Mammary epithelial cell (primary cell): ENCODE results near the gene LRRC32.

Source experiments
- EZH2 ChIP-seq: IDR thresholded peaks from 2 replicates; pipeline ENCODE4 v1.6.1; 2012; ENCODE audit warnings: low read length, inconsistent platforms, borderline replicate concordance
- TF ChIP-seq, protein P1 (sequence below), 2 donors: IDR thresholded peaks in 1 of 2; conservative IDR thresholded peaks in 1 of 2; 2 replicates each; pipeline ENCODE4 v1.5.1; 2011 to 2012; ENCODE audit warnings: inconsistent platforms in 2 of 2, low read length in 2 of 2, mild to moderate bottlenecking in 2 of 2, control low read depth in 1 of 2, low read depth in 1 of 2; ENCODE audit not compliant: insufficient read depth in 1 of 2; ENCODE audit errors: extremely low read depth in 1 of 2

DNA sequence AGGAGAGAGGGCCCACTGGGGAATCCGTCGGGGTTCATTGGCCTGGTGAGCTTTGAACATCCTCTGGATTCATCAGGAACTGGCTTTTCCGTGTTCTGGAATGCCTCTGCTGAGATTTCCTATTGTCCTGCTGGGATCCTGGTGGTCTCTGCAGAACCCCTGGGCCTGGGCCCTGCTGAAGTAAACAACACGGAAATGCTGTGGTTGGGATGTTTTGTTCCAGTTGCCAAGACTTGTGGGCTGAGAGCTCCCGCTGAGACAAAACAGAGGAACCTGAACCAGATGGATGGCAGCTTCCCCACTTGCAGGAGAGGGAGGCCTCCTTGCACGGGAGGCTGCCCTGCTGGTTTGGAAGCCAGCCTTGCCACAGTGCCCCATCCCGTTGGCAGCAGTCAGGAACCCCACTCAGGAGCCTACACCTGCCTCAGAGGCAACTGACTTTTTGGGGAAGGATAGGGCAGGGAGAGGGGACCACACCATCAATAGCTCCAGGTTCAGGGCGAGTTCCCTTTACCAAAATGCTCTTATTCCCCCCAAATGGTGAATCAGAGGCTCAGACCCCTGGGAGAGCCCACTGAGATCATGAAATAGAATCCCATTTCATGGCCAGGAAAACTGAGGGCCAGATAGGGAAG lies 60.7 kb downstream of the LRRC32 start:
- TF ChIP-seq, protein P1, sequence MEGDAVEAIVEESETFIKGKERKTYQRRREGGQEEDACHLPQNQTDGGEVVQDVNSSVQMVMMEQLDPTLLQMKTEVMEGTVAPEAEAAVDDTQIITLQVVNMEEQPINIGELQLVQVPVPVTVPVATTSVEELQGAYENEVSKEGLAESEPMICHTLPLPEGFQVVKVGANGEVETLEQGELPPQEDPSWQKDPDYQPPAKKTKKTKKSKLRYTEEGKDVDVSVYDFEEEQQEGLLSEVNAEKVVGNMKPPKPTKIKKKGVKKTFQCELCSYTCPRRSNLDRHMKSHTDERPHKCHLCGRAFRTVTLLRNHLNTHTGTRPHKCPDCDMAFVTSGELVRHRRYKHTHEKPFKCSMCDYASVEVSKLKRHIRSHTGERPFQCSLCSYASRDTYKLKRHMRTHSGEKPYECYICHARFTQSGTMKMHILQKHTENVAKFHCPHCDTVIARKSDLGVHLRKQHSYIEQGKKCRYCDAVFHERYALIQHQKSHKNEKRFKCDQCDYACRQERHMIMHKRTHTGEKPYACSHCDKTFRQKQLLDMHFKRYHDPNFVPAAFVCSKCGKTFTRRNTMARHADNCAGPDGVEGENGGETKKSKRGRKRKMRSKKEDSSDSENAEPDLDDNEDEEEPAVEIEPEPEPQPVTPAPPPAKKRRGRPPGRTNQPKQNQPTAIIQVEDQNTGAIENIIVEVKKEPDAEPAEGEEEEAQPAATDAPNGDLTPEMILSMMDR (conservative IDR thresholded peaks at IDR 0.05 in 1 of 2, IDR thresholded peaks at IDR 0.05 in 1 of 2; ENCODE audit: extremely low read depth in 1 of 2, insufficient read depth in 1 of 2, low read depth in 1 of 2, low read length in 2 of 2) = no peak
- no peak for TF ChIP-seq EZH2
